ENCODE data around the gene SLCO4A1. TPM values are rescaled to one million over a fixed set of nuclear protein-coding genes. Genes with fewer than 3 reads are reported as not detected.
A peak's percentile ranks its signal among the peaks of the same experiment; 100 is the strongest.

Gene SLCO4A1
- polyA plus RNA-seq, 1 donor from 2014 or later: 3.4 TPM

DNA sequence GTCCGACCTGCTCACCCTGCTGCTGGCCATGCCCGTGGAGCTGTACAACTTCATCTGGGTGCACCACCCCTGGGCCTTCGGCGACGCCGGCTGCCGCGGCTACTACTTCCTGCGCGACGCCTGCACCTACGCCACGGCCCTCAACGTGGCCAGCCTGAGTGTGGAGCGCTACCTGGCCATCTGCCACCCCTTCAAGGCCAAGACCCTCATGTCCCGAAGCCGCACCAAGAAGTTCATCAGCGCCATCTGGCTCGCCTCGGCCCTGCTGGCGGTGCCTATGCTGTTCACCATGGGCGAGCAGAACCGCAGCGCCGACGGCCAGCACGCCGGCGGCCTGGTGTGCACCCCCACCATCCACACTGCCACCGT, 67.2 kb downstream of the SLCO4A1 start:
- peaks cover 0 to 1% (median 0%) of the 10 kb centered on the region in 3 donors for H3K4me1 Mint-ChIP-seq
- no peak overlapping the region for H3K27ac Mint-ChIP-seq
- peaks cover 39% of the 10 kb centered on the region for H3K27me3 Mint-ChIP-seq
- peaks cover 0 to 1% (median 0%) of the 10 kb centered on the region in 3 donors for H3K9me3 Mint-ChIP-seq
- H3K4me3 Mint-ChIP-seq: no peak overlapping the region
- H3K36me3 Mint-ChIP-seq: no peaks in the 10 kb centered on the region

DNA sequence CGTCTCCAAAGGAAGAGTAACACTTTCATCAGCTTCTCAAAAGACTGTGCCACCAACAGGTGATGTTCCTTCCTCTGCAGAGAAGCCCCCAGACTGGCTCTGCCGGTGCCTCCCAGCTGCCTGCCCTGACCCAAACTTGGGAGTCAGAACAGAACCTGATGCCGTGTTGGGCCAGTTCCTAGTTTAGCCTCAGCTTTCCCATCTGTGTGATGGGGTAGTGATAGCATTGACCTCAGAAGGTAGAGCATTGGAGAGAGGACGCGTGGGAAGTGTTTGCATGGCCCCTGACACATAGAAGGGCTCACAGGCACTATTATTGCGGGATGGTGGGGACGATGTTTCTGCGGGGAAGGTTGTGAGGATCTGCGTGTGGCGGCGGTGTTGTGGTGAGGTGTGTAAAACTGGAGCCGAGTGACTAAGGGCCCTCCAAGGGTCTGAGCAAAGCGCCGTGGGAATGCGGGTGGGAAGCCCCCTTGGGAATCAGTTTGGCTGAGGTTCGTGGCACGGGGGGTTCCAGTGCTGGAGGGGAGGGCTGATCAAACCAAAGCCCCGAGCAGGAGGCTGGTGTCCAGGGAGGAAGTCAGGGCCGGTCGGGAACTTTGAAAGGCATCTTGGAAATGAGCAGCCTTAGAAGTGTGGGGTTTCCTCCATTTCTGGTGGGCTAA, 68.0 kb downstream of the SLCO4A1 start:
- Mint-ChIP-seq H3K4me1 (peaks cover 0 to 1% (median 0%) of the 10 kb centered on the region in 3 donors), H3K27me3 (peaks cover 36% of the 10 kb centered on the region), H3K27ac (no peak overlapping the region), H3K4me3 (no peak overlapping the region), H3K9me3 (peaks cover 0 to 1% (median 0%) of the 10 kb centered on the region in 3 donors), H3K36me3 (no peaks in the 10 kb centered on the region)

DNA sequence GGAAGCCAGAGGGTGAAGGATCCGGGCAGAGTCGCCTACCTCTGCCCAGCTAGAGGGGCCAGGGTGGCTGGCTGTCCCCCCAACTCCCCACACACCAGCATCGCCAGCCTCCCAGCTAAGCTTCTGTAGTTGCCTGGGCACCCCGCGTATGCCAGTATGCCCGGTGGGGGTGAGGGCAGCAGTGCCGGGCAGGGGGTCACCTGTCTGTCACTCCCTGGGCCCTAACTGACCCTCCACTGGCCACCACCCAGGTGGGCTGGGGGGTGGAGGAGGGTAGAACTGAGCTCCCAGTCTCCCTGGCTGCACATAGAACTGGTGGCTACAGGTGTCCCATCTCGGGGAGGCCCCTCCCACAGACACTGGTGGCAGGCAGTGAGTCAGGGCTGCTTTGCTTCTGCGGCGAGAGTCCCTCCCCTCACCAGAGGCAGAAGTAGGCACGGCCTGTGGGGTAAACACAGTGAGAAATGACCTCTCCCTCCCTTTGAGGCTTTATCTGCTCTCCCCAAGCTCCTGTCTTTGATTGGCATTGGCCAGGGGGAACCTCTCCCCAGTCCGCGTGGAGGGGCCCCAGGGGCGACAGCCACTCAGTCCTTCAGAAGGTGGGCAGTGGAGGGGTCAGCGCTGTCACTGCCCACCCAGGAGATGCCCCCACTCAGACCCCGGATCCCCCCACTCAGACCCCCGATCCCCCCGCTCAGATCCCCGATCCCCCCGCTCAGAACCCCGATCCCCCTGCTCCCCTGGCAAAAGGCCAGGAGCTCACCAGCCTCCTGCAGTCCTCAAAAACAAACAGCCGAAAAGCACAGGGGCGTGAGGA, 68.8 kb downstream of the SLCO4A1 start:
- Mint-ChIP-seq H3K4me3 (no peak overlapping the region), H3K27ac (no peak overlapping the region), H3K27me3 (peaks cover 38% of the 10 kb centered on the region), H3K36me3 (no peaks in the 10 kb centered on the region), H3K9me3 (peaks cover 0 to 1% (median 0%) of the 10 kb centered on the region in 3 donors), H3K4me1 (peaks cover 0 to 1% (median 0%) of the 10 kb centered on the region in 3 donors)

DNA sequence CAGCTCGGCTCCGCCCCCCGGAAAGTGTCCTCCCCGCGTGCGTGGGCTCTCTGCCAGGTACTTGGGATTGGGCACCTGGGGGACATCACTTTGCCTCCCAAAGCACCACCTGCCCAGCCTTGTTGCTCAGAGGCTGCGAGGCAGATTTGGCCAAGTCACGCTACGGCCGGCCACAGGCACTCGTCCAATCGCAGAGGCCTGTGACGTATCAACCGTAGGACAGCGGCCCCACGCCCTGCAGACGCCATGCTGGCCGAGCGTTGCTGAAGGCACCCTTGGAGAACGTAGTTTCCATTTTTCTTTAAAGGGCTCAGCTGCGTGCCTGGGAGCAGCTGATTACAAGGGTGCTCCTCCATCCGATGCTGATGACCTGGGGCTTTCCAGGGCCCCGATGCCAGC, 69.4 kb downstream of the SLCO4A1 start:
- Mint-ChIP-seq H3K9me3 (peaks cover 0 to 1% (median 0%) of the 10 kb centered on the region in 3 donors), H3K4me3 (no peak overlapping the region), H3K36me3 (no peaks in the 10 kb centered on the region), H3K27ac (no peak overlapping the region), H3K27me3 (peaks cover 38% of the 10 kb centered on the region), H3K4me1 (peaks cover 0 to 6% (median 0%) of the 10 kb centered on the region in 3 donors)

DNA sequence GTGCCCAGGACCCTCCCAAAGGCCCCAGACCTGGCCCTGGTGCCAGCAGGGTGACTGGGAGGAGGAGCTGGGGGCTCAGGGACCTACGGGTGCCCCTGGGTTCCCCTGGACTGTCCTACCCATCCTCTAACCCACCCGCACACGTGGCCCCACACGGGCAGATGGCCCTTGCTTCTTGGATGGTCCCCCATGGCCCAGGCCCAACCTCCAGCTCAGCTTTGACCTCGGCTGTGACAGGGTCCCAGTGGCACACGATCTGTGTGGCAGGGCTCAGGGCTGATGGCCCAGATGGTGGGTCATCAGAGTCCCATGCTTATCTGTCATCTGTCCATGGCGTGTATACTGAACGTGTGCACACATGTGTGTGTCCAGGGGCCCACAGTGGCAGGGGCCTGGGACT, 70.3 kb downstream of the SLCO4A1 start:
- Mint-ChIP-seq H3K9me3 (peaks cover 0 to 1% (median 0%) of the 10 kb centered on the region in 3 donors), H3K36me3 (no peaks in the 10 kb centered on the region), H3K4me3 (no peak overlapping the region), H3K27me3 (peaks cover 37% of the 10 kb centered on the region), H3K4me1 (peaks cover 0 to 4% (median 0%) of the 10 kb centered on the region in 3 donors), H3K27ac (peak overlapping the region in 1 of 3 donors; percentile 59)

DNA sequence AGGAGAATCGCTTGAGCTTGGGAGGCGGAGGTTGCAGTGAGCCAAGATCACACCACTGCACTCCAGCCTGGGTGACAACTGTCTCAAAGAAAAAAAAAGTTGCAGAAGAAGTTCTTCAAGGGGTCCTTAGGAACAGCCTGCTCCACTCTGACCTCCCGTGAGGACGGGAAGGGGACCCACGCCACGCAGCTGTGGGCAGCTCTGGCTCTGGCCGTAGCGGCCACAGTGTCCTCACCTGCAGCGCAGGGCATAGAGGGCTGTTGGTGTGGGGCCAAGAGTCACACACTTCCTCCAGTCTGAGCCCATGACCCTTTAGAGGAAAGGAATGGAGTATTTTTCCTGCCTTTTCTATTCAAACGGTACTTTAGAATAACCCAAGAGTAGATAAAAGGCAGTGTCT, 71.7 kb downstream of the SLCO4A1 start:
- peak overlapping the region in 1 of 4 donors; percentile 37 for H3K4me3 Mint-ChIP-seq

DNA sequence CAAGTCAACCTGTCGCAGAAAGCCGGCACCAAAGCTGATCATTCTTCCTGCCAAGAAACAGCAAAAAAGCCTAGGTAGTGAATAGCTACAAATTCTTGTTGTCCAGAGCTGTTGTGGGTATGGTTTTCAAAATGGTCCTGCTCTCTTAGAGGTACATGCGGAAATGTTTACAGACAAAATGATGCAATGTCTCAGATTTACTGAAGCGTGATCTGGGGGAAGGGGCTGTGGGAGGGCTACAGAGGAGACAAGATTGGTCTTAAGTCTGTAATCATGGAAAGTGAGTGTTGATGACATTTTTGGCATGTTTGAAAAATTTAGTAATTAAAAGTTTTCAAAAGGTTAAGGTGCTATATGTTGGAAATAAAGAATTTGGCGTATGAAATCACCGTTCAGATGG, 72.5 kb downstream of the SLCO4A1 start:
- Mint-ChIP-seq H3K4me1 (peaks cover 0 to 4% (median 0%) of the 10 kb centered on the region in 3 donors), H3K9me3 (peaks cover 0 to 8% (median 5%) of the 10 kb centered on the region in 3 donors), H3K27me3 (peaks cover 28% of the 10 kb centered on the region), H3K27ac (no peak overlapping the region), H3K36me3 (peaks cover 4% of the 10 kb centered on the region), H3K4me3 (no peak overlapping the region)

More for the DNA sequence above, 71.7 kb downstream of the SLCO4A1 start:
- Mint-ChIP-seq H3K27me3 (peaks cover 33% of the 10 kb centered on the region), H3K9me3 (peaks cover 0 to 3% (median 0%) of the 10 kb centered on the region in 3 donors), H3K4me1 (peaks cover 0 to 4% (median 0%) of the 10 kb centered on the region in 3 donors), H3K36me3 (no peaks in the 10 kb centered on the region), H3K27ac (no peak overlapping the region)

DNA sequence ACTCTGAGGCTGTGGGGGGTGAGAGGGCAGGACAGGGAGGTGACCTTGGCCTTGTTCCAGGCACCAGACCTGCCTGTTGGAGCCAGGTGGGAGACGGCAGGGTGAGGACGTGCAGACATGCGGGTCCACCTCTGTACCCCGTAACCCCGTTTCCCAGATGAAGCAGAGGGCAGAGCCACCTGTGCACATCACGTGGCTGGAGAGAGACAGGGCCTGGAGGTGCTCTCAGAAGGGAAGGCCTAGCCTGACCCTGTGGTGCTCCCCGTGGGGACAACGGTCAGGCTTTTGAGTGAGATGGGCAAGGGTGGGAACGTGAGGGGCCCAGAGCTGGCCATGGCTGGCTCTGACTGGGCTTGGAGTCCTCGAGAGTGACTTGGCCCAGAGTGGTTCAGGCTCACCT, 72.9 kb downstream of the SLCO4A1 start:
- Mint-ChIP-seq H3K27me3 (peaks cover 25% of the 10 kb centered on the region), H3K36me3 (peaks cover 4% of the 10 kb centered on the region), H3K9me3 (peaks cover under 1 to 8% (median 8%) of the 10 kb centered on the region in 3 donors), H3K27ac (no peak overlapping the region), H3K4me1 (peaks cover 0 to 4% (median 0%) of the 10 kb centered on the region in 3 donors), H3K4me3 (no peak overlapping the region)

DNA sequence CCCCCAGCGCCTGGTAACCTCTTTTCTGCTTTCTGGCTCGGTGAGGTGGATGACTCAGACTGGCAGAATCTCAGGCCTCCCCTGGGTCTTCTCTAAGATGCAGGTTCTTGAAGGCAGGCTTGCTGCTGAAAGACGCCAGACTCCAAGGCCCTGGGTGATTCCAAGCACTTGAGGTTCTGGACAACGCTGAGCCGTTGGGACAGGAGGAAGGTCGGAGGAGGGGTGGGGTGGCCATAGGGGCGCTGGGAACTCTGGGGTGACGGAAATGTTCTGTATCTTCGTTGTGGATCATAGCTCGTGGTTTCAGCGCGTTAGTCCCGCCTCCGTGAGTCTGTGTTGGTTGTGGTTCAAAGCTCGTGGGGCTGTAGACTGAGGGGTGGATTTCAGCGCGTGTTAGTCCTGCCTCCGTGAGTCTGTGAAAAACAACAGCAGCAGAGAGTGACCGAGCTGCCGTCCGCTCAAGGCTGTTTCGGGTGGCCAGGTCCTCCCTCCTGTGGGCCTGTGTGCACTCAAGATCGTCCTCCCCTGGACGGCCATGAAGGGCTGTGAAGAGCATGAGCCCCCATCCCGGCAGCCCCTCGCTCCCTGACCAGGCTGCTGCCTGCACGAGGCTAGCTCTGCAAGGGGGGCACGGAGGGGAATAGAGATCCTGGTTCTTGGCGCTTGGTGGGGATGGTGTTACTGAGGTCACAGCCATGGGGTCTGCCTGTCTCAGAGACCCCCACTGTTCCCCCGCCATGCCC, 74.1 kb downstream of the SLCO4A1 start:
- H3K36me3 Mint-ChIP-seq: peaks cover 4% of the 10 kb centered on the region
- H3K9me3 Mint-ChIP-seq: peaks cover 4 to 16% (median 10%) of the 10 kb centered on the region in 3 donors
- H3K27ac Mint-ChIP-seq: no peak overlapping the region
- H3K4me1 Mint-ChIP-seq: peaks cover 0 to 4% (median 0%) of the 10 kb centered on the region in 3 donors
- H3K27me3 Mint-ChIP-seq: peaks cover 21% of the 10 kb centered on the region
- no peak overlapping the region for H3K4me3 Mint-ChIP-seq

DNA sequence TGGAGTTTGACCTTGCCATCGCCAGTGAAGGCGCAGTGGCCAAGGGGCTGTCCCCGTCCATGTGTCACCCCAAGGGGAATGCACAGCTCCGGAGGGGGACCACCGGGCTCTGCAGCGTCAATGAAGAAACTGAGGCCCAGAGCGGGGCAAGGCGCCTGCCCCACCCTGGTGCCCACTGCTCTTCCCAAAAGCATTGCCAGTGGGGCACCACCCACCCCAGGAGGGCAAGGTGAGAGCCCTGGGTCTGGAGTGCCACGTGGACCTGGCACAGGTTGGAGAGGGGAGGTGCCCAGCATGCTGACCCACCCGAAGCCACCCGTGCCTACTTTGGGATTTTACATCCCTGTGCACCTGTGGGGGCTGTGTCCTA, 74.6 kb downstream of the SLCO4A1 start:
- H3K4me3 Mint-ChIP-seq: no peak overlapping the region
- H3K27ac Mint-ChIP-seq: no peak overlapping the region

DNA sequence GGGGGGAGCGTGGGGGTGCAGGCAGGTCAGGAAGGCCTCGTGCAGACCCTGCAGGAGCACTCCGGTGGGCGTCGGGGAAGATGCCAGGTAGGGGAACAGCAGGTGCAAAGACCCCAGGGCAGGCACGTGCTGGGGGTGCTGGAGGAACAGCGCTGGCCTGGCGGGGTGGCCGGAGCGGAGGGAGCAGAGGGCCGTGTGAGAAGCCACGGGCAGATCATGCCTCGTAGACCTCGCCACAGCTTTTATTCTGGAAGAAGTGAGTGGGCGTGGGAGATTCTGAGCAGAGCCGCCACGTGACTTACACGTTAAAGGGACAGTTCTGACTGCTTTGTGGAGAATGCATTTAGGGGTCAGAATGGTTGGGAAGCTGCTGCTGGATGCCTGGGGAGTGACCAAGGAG, 75.6 kb downstream of the SLCO4A1 start:
- H3K27ac Mint-ChIP-seq: no peak overlapping the region
- peaks cover 4% of the 10 kb centered on the region for H3K36me3 Mint-ChIP-seq
- peak overlapping the region in 1 of 4 donors; percentile 58 for H3K4me3 Mint-ChIP-seq

More for the DNA sequence above, 74.6 kb downstream of the SLCO4A1 start:
- H3K9me3 Mint-ChIP-seq: peaks cover 9 to 20% (median 13%) of the 10 kb centered on the region in 3 donors
- H3K27me3 Mint-ChIP-seq: peaks cover 21% of the 10 kb centered on the region
- peaks cover 0 to 4% (median 0%) of the 10 kb centered on the region in 3 donors for H3K4me1 Mint-ChIP-seq
- peaks cover 4% of the 10 kb centered on the region for H3K36me3 Mint-ChIP-seq

DNA sequence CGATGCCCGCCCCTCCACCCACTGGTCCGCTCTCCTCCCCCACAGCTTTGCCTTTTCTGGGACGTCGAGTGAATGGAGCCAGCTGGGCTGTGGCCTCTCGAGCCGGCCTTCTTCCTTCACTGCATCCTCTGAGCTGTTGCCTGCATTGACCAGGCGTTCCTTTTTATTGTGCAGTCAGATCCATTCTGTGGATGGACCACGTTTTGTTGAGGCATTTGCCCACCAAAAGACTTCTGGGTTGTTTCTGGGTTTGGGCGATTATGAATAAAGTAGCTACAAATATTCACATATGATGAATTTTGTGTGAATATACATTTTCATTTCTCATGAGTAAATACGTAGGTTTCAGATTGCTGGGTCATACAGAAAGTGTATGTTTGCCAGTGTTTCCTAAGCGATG, 76.2 kb downstream of the SLCO4A1 start:
- Mint-ChIP-seq H3K4me3 (no peak overlapping the region), H3K4me1 (peaks cover 0 to 4% (median 0%) of the 10 kb centered on the region in 3 donors), H3K36me3 (peaks cover 4% of the 10 kb centered on the region), H3K27ac (no peak overlapping the region), H3K9me3 (peaks cover 12 to 21% (median 15%) of the 10 kb centered on the region in 3 donors), H3K27me3 (peaks cover 21% of the 10 kb centered on the region)

More for the DNA sequence above, 75.6 kb downstream of the SLCO4A1 start:
- Mint-ChIP-seq H3K4me1 (peaks cover 0 to 4% (median 0%) of the 10 kb centered on the region in 3 donors), H3K27me3 (peaks cover 22% of the 10 kb centered on the region), H3K9me3 (peaks cover 12 to 21% (median 15%) of the 10 kb centered on the region in 3 donors)

DNA sequence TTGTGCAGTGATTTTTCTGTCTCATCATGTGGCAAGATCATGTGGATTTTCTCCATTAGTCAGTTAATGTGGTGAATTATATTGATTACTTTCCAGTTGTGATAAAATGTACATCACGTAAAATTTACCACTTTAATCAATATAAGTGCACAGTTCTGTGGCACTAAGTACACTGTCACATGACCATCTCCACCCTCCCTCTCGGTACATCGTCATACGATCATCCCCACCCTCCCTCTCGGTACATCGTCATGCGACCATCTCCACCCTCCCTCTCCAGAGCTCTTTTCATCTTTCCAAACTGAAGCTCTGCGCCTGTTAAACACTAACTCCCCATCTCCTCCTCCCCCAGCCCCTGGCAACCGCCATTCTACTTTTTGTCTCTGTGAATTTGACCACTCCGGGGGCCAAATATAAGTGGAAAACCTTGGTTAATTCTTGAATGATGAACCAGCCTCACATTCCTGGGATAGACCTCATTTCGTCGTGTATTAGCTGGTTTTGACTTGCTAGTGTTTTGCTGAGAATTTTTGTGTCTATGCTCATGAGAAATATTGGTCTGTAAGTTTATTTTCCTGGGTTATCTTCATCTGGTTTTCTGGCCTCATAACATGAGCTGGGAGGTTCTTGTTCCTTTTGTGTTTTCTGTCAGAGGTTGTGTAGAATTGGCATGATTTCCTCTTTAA, 77.1 kb downstream of the SLCO4A1 start:
- Mint-ChIP-seq H3K4me1 (peaks cover 0 to 4% (median 0%) of the 10 kb centered on the region in 3 donors), H3K4me3 (peak overlapping the region in 1 of 4 donors; percentile 75), H3K36me3 (peaks cover 4% of the 10 kb centered on the region), H3K27me3 (peaks cover 25% of the 10 kb centered on the region), H3K9me3 (peaks cover 12 to 21% (median 15%) of the 10 kb centered on the region in 3 donors), H3K27ac (no peak overlapping the region)
